Measurements from ENCODE around the gene CDCA7L.
"Not testable (repeated sequence)": the region's sequence is repeated elsewhere in the genome, so short reads cannot be mapped to it uniquely, and the experiment has no call there.

Gene CDCA7L

DNA sequence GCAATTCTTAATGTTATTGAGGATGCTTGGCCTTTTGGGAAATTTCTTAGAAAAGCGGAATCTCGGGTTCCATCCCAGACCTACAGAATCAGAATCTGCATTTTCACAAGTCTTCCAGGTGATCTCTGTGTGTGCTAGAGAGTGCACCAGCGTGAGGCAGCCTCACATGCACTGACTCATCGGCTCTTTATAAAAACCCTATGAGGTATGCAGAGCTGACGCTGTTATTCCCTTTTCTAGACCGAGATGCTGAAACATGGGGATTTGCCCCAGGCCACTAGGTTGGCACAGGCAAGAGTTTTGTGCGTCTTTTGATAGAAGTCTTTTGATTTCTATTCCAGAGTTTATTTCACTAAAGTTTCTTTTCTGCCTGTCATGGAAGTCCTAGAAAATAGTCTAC is 61.2 kb downstream of the CDCA7L start:
- Histone ChIP-seq H4K20me1 (no peaks in the 10 kb centered on the region), H3K9ac (no peak overlapping the region), H3K36me3 (no peaks in the 10 kb centered on the region; a peak in 1 of 22 replicates), H3K9me3 (replicated peaks in 1 of 11) (peaks cover 0 to 8% (median 0%) of the 10 kb centered on the region in 11 experiments; a peak in 1 of 22 replicates), H3K4me3 (no peak overlapping the region), H3K4me2 (peak overlapping the region in 8 of 11 experiments; percentile 3 to 57 (median 30); a peak in 10 of 22 replicates), H3K27me3 (no peaks in the 10 kb centered on the region), H3K27ac (no peak overlapping the region), H3K4me1 (peaks cover 0 to 11% (median 6%) of the 10 kb centered on the region in 10 experiments; a peak in 11 of 20 replicates)
- TF ChIP-seq Cebpa-rat (IDR thresholded peaks at IDR 0.05) = no peak

DNA sequence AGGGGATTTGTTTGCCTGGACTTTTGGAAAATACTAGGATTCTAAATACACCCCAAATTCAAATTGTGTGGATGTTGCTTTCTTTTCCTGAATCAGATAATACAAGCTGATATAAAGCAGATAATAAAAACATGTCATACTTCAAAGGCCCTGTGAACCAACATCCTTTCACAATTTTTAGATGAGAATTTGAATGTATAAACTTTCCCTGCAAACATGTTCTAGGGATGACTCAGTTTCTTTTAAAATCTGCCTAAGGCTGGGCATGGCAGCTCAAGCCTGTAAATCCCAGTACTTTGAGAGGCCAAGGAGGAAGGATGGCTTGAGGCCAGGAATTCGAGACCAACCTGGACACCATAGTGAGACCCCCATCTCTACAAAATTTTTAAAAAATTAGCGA is 62.2 kb downstream of the CDCA7L start:
- Histone ChIP-seq H3K9me3 (replicated peaks in 1 of 11) (peaks cover 0 to 16% (median 5%) of the 10 kb centered on the region in 11 experiments; a peak in 12 of 22 replicates), H3K4me1 (peaks cover 0 to 11% (median 6%) of the 10 kb centered on the region in 10 experiments; a peak in 11 of 20 replicates)
- H3K4me3 ChIP-seq, H3K27ac ChIP-seq, H3K4me2 ChIP-seq, H3K27me3 ChIP-seq, H4K20me1 ChIP-seq, H3K36me3 ChIP-seq, H3K9ac ChIP-seq: not testable (repeated sequence)

DNA sequence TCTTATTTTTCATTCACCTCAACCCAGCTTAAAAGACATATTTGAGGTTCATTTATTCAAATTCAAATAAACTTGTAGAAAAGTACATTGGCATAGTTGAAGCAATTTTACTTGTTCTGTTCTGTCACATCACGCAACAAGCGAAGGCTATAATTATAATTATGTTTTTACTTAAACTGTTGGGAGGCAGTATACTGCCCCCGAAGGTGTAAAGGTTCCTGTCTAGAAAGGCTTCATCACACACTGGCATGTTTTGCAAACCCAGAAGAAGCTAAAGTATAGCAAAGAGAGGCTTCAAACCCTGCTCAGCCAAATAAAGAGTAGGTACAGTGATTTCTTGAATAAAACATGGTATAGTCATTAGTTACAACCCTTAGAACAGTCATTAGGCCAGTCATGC is 62.6 kb downstream of the CDCA7L start:
- Histone ChIP-seq H3K36me3 (peaks cover 0 to 9% (median 0%) of the 10 kb centered on the region in 11 experiments; a peak in 2 of 22 replicates), H3K27me3 (no peaks in the 10 kb centered on the region)

DNA sequence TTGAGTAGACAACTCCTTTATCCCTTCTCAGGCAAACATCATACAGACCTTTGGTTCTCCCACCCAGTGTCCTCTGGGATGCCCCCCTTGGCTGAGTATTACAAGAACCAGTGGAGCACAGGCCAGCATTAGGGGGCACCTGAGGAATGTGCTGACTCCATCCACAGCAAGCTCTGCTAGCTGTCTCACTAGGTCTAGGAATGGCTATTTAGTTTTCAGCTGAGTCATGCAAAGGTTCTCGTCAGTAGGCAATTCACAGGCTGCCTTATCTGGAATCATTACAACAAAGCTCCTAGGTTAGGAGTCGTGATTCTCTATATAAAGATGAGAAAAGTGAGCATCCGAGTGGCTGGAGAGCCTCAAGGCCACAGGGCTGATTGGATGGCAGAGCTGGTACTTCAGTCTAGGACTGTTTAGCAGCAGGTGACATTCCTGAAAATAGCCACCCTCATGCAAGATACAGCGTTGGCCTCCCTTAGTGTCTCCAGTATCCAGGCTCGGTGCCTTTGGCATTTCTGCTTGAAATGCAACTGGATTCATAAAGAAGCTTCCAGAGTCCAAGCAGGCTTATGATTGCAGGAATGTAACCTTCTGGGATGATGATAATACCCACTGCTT is 75.8 kb downstream of the CDCA7L start:
- no peaks in the 10 kb centered on the region for H3K27me3 ChIP-seq
- no peak overlapping the region for H3K4me3 ChIP-seq
- H3K27ac ChIP-seq = no peak overlapping the region
- H3K9ac ChIP-seq = no peak overlapping the region
- peaks cover 0 to 13% (median 0%) of the 10 kb centered on the region in 11 experiments; a peak in 6 of 22 replicates for H3K36me3 ChIP-seq
- TF ChIP-seq Cebpa-rat (IDR thresholded peaks at IDR 0.05) = no peak
- H3K4me2 ChIP-seq = no peak overlapping the region
- no peaks in the 10 kb centered on the region for H4K20me1 ChIP-seq
- peaks cover 0 to 12% (median 9%) of the 10 kb centered on the region in 10 experiments; a peak in 13 of 20 replicates for H3K4me1 ChIP-seq
- no peaks in the 10 kb centered on the region for H3K9me3 ChIP-seq (replicated peaks in 1 of 11)

More for the DNA sequence above, 62.6 kb downstream of the CDCA7L start:
- TF ChIP-seq Cebpa-rat (IDR thresholded peaks at IDR 0.05) = no peak
- peaks cover 0 to 11% (median 6%) of the 10 kb centered on the region in 10 experiments; a peak in 11 of 20 replicates for H3K4me1 ChIP-seq
- no peaks in the 10 kb centered on the region for H4K20me1 ChIP-seq
- H3K4me3 ChIP-seq = no peak overlapping the region
- H3K27ac ChIP-seq = no peak overlapping the region
- peaks cover 0 to 20% (median 7%) of the 10 kb centered on the region in 11 experiments; a peak in 14 of 22 replicates for H3K9me3 ChIP-seq (replicated peaks in 1 of 11)
- H3K4me2 ChIP-seq = no peak overlapping the region
- no peak overlapping the region for H3K9ac ChIP-seq

DNA sequence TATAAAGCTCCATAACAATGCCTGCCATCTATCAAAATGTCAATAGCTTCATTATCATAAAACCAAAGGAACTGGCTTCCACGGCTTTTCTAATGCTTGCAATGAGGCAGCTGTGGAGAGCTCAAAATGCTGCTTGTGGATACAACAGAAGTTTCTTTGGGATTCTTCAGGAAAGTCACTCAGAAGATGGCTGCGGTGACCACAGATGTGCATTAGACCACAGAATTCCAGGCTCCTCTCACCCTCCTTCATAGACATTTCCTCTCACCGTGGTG is 77.2 kb downstream of the CDCA7L start:
- H3K9ac ChIP-seq = no peak overlapping the region
- TF ChIP-seq Cebpa-rat (IDR thresholded peaks at IDR 0.05) = no peak
- H3K9me3 ChIP-seq (replicated peaks in 1 of 11) = no peaks in the 10 kb centered on the region
- peaks cover 0 to 6% (median 0%) of the 10 kb centered on the region in 11 experiments; a peak in 5 of 22 replicates for H3K36me3 ChIP-seq
- H3K4me2 ChIP-seq = no peak overlapping the region
- H3K27me3 ChIP-seq = no peaks in the 10 kb centered on the region
- H3K4me1 ChIP-seq = peaks cover 0 to 12% (median 9%) of the 10 kb centered on the region in 10 experiments; a peak in 13 of 20 replicates
- H3K27ac ChIP-seq = no peak overlapping the region
- no peak overlapping the region for H3K4me3 ChIP-seq
- H4K20me1 ChIP-seq = no peaks in the 10 kb centered on the region

DNA sequence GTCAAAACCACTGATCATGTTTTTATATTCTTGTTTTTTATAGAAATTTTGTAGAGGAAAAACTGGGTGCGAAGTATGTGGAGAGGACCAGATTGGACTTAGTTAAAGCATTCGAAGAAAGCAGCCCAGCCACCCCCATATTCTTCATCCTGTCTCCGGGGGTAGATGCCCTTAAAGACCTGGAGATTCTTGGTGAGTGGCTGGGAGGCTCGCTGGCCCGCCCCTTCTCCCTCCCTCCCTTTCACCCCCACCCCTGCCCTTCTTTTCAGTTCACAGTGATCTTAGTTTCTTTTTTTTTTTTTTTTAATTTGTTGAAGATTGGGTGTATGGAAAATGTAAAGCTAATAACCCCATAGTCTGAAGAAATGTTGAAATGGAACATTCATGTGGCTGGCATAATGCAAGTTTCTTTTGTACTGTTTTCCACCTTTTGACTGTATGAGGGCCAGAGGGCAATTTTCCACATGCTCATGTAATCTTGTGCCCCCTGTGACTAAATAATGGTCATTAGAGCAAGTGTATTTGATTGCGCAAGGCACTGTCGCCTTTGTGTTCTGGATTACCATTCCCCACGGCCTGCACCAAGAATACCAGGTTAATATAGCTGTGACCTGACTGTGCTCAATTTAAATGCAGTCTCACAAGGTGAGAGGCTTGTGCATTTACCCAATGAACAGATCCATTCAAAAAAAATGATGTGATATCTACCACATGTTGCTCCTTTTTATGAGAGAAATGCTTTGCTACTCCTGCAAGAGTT is 77.7 kb downstream of the CDCA7L start:
- Histone ChIP-seq H4K20me1 (no peaks in the 10 kb centered on the region), H3K36me3 (peaks cover 0 to 6% (median 0%) of the 10 kb centered on the region in 11 experiments; a peak in 1 of 22 replicates), H3K9ac (no peak overlapping the region), H3K4me1 (peaks cover 0 to 12% (median 9%) of the 10 kb centered on the region in 10 experiments; a peak in 13 of 20 replicates), H3K27ac (no peak overlapping the region), H3K4me3 (no peak overlapping the region), H3K9me3 (replicated peaks in 1 of 11) (no peaks in the 10 kb centered on the region), H3K4me2 (no peak overlapping the region), H3K27me3 (no peaks in the 10 kb centered on the region)
- TF ChIP-seq Cebpa-rat (IDR thresholded peaks at IDR 0.05) = peak in 6 of 11 experiments; percentile 15 to 83 (median 38); a peak in 5 of 22 replicates

DNA sequence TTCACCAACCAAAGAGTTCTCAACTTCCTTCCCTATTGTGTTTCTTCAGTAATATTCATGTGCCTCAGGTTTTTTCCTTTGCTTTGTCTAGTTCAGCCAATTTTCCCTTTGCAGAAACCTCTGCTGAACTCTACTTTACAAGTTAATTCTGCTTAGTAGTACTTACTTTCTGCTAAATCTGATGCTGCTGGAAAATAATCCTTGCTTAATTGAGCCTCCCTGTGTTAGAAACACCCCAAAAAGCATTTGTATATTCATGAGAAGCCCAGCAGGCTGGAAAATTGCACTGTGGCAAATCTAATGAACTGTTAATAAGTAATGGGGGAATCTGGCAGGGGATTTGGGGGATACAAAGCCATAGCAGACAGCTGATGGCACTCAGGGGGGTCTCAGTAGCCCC is 78.5 kb downstream of the CDCA7L start:
- Histone ChIP-seq H3K27me3 (no peaks in the 10 kb centered on the region), H3K4me2 (no peak overlapping the region), H4K20me1 (no peaks in the 10 kb centered on the region), H3K9ac (no peak overlapping the region), H3K4me3 (no peak overlapping the region), H3K4me1 (peaks cover 0 to 12% (median 9%) of the 10 kb centered on the region in 10 experiments; a peak in 13 of 20 replicates), H3K27ac (no peak overlapping the region), H3K9me3 (replicated peaks in 1 of 11) (no peaks in the 10 kb centered on the region), H3K36me3 (peaks cover 0 to 6% (median 0%) of the 10 kb centered on the region in 11 experiments; a peak in 1 of 22 replicates)
- TF ChIP-seq Cebpa-rat (IDR thresholded peaks at IDR 0.05) = no peak

DNA sequence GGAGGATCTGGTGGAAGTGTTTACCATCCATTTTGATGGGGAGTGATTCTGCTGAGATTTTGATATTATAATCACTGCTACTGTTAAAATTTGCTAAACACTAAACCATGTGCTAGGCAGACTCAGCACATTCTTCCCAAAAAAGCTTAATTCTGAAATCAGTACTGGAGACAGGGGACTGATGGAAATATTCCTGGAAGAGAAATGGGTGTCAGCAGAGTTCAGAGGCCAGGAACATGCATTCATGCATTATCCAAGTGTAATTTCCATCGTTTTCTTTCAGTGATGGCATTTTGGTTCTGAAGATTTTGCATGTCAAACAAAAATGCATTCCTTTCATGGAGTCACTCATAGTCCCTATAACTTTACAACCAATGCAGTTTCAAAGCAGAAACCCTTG is 79.0 kb downstream of the CDCA7L start:
- no peak for TF ChIP-seq Cebpa-rat (IDR thresholded peaks at IDR 0.05)

DNA sequence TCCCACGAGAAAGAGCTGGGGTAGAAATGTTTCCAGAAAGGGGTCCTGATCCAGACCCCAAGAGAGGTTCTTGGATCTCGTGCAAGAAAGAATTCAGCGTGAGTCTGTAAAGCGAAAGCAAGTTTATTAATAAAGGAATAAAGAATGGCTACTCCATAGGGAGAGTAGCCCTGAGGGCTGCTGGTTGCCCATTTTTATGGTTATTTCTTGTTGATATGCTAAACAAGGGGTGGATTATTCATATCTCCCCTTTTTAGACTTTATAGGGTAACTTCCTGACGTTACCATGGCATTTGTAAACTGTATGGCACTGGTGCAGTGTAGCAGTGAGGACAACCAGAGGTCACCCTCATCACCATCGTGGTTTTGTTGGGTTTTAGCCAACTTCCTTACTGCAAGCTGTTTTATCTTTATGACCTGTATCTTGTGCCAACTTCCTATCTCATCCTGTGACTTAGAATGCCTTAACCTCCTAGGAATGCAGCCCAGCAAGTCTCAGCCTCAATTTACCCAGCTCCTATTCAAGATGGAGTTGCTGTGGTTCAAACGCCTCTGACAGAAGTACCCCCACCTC is 80.0 kb downstream of the CDCA7L start:
- not testable (repeated sequence) for H3K9ac ChIP-seq; H3K27me3 ChIP-seq; H3K27ac ChIP-seq; H4K20me1 ChIP-seq; H3K4me3 ChIP-seq; H3K9me3 ChIP-seq (replicated peaks in 1 of 11); H3K36me3 ChIP-seq
- H3K4me1 ChIP-seq = peaks cover 0 to 12% (median 9%) of the 10 kb centered on the region in 10 experiments; a peak in 13 of 20 replicates
- peak overlapping the region in 10 of 11 experiments; percentile 1 to 38 (median 30); a peak in 13 of 22 replicates for H3K4me2 ChIP-seq

More for the DNA sequence above, 79.0 kb downstream of the CDCA7L start:
- Histone ChIP-seq H3K4me1 (peaks cover 0 to 12% (median 9%) of the 10 kb centered on the region in 10 experiments; a peak in 13 of 20 replicates), H3K27ac (no peak overlapping the region), H3K36me3 (peaks cover 0 to 6% (median 0%) of the 10 kb centered on the region in 11 experiments; a peak in 1 of 22 replicates), H3K9me3 (replicated peaks in 1 of 11) (no peaks in the 10 kb centered on the region), H4K20me1 (no peaks in the 10 kb centered on the region), H3K4me2 (no peak overlapping the region), H3K27me3 (no peaks in the 10 kb centered on the region), H3K9ac (no peak overlapping the region), H3K4me3 (no peak overlapping the region)
